Nephron (organoid): Measurements from ENCODE around the gene SLC7A10.
A peak's percentile ranks its signal among the peaks of the same experiment; 100 is the strongest.
"Not testable (repeated sequence)": the region's sequence is repeated elsewhere in the genome, so short reads cannot be mapped to it uniquely, and the experiment has no call there.

Source experiments
- H3K27ac Mint-ChIP-seq, 3 experiments: 2 replicates each; pipeline ENCODE4 v1.8.0; 2020; ENCODE audit warnings: mixed read lengths in 3 of 3, mild to moderate bottlenecking in 2 of 3, moderate library complexity in 1 of 3
- H3K27me3 Mint-ChIP-seq: 2 replicates; pipeline ENCODE4 v1.8.0; 2021; ENCODE audit warnings: low read depth, mild to moderate bottlenecking, moderate library complexity, mixed read lengths
- H3K36me3 Mint-ChIP-seq: 2 replicates; pipeline ENCODE4 v1.8.0; 2020; ENCODE audit warnings: low read depth, mixed read lengths
- H3K4me1 Mint-ChIP-seq: 2 replicates; pipeline ENCODE4 v1.8.0; 2020; ENCODE audit warnings: mixed read lengths
- H3K4me3 Mint-ChIP-seq, 3 experiments: 2 replicates each; pipeline ENCODE4 v1.8.0; 2020; ENCODE audit warnings: mild to moderate bottlenecking in 3 of 3, mixed read lengths in 3 of 3, moderate library complexity in 2 of 3
- H3K9me3 Mint-ChIP-seq: 2 replicates; pipeline ENCODE4 v1.8.0; 2020; ENCODE audit warnings: mixed read lengths
- TF ChIP-seq, protein P1 (sequence below), 3 experiments: fragments of 200-600 bp; sonication (generic); IDR thresholded peaks; one replicate each; pipeline ENCODE4 v1.5.0; 2021; ENCODE audit warnings: antibody characterized with exemption in 3 of 3; ENCODE audit not compliant: unreplicated experiment in 3 of 3

The SLC7A10 gene

GRCh38 chr19:33193269-33193864 lies 32.3 kb downstream of the SLC7A10 start:
- Mint-ChIP-seq H3K27ac (peak overlapping the region in 2 of 3 experiments; percentile 32 to 44), H3K36me3 (no peaks in the 10 kb centered on the region), H3K4me3 (peak overlapping the region; percentile 80 to 87 (median 86)), H3K9me3 (no peaks in the 10 kb centered on the region), H3K4me1 (no peaks in the 10 kb centered on the region), H3K27me3 (peaks cover 25% of the 10 kb centered on the region)
- TF ChIP-seq, protein P1, sequence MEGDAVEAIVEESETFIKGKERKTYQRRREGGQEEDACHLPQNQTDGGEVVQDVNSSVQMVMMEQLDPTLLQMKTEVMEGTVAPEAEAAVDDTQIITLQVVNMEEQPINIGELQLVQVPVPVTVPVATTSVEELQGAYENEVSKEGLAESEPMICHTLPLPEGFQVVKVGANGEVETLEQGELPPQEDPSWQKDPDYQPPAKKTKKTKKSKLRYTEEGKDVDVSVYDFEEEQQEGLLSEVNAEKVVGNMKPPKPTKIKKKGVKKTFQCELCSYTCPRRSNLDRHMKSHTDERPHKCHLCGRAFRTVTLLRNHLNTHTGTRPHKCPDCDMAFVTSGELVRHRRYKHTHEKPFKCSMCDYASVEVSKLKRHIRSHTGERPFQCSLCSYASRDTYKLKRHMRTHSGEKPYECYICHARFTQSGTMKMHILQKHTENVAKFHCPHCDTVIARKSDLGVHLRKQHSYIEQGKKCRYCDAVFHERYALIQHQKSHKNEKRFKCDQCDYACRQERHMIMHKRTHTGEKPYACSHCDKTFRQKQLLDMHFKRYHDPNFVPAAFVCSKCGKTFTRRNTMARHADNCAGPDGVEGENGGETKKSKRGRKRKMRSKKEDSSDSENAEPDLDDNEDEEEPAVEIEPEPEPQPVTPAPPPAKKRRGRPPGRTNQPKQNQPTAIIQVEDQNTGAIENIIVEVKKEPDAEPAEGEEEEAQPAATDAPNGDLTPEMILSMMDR (IDR thresholded peaks at IDR 0.05; ENCODE audit: unreplicated experiment in 3 of 3): no peak

DNA sequence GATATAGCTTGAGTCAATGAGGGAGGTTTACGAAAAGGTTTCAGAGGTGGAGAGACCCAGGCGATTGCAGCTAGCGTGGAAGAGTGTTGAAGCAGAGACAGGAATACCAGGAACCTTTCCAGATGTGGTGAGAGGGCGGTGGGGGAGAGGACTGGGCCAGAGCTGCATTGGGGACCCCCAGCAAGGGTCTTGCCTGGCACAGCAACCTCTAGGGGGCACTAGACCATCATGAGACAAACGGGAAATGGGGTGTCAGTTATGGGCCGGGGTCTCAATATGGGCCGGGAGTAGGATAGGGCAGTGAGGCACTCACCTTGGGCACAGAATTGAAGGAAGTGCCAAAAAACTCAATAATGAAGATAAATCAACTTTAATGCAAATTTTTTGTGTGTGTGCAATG lies 33.6 kb downstream of the SLC7A10 start:
- Mint-ChIP-seq H3K27me3 (peaks cover 30% of the 10 kb centered on the region), H3K36me3 (no peaks in the 10 kb centered on the region), H3K4me1 (no peaks in the 10 kb centered on the region), H3K4me3 (peak overlapping the region; percentile 80 to 86 (median 84)), H3K27ac (no peak overlapping the region), H3K9me3 (no peaks in the 10 kb centered on the region)
- TF ChIP-seq, protein P1 (IDR thresholded peaks at IDR 0.05; ENCODE audit: unreplicated experiment in 3 of 3): no peak

GRCh38 chr19:33191501-33191900 lies 34.1 kb downstream of the SLC7A10 start:
- TF ChIP-seq, protein P1 (IDR thresholded peaks at IDR 0.05; ENCODE audit: unreplicated experiment in 3 of 3): no peak
- Mint-ChIP-seq H3K36me3 (no peaks in the 10 kb centered on the region), H3K4me3 (peak overlapping the region; percentile 21 to 84 (median 80)), H3K4me1 (no peaks in the 10 kb centered on the region), H3K27me3 (peaks cover 32% of the 10 kb centered on the region), H3K9me3 (no peaks in the 10 kb centered on the region), H3K27ac (no peak overlapping the region)

DNA sequence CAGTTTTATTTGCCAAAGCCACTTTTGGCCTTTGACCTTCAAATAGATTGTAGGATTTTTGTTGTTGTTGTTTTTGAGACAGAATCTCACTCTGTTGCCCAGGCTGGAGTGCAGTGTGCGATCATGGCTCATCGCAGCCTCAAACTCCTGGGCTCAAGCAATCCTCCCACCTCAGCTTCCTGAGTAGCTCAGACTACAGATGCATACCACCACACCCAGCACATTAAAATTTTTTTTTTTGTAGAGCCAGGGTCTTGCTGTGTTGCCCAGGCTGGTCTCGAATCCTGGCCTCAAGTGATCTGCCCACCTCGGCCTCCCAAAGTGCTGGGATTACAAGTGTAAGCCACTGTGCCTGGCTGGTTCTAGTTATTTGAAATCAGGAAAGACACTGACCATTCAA lies 34.6 kb downstream of the SLC7A10 start:
- H3K36me3 Mint-ChIP-seq, H3K4me1 Mint-ChIP-seq, H3K9me3 Mint-ChIP-seq, H3K27ac Mint-ChIP-seq: not testable (repeated sequence)
- Mint-ChIP-seq H3K27me3 (peaks cover 34% of the 10 kb centered on the region), H3K4me3 (peak overlapping the region in 2 of 3 experiments; percentile 21 to 33)

GRCh38 chr19:33189453-33189852 lies 36.2 kb downstream of the SLC7A10 start:
- Mint-ChIP-seq H3K27me3 (peaks cover 37% of the 10 kb centered on the region), H3K27ac (no peak overlapping the region), H3K4me3 (peak overlapping the region in 2 of 3 experiments; percentile 1 to 29), H3K36me3 (no peaks in the 10 kb centered on the region), H3K4me1 (no peaks in the 10 kb centered on the region), H3K9me3 (no peaks in the 10 kb centered on the region)
- TF ChIP-seq, protein P1 (IDR thresholded peaks at IDR 0.05; ENCODE audit: unreplicated experiment in 3 of 3): no peak

- no peak overlapping the region for H3K4me3 Mint-ChIP-seq
- H3K4me1 Mint-ChIP-seq: no peaks in the 10 kb centered on the region
- H3K27ac Mint-ChIP-seq: no peak overlapping the region
- no peaks in the 10 kb centered on the region for H3K9me3 Mint-ChIP-seq
- TF ChIP-seq, protein P1 (IDR thresholded peaks at IDR 0.05; ENCODE audit: unreplicated experiment in 3 of 3): no peak
- peaks cover 30% of the 10 kb centered on the region for H3K27me3 Mint-ChIP-seq
- H3K36me3 Mint-ChIP-seq: no peaks in the 10 kb centered on the region
These were observed 38.5 kb downstream of the SLC7A10 start for GRCh38 chr19:33187183-33187540.
